Pancreas (tissue), 10 donors: ENCODE results near the gene CEACAM5. TPM values are rescaled to one million over a fixed set of nuclear protein-coding genes. Genes with fewer than 3 reads are reported as not detected.

Experiments
- ATAC-seq, 4 donors: fragments of 200-7000 bp; cut with Tn5 transposase; one replicate each; pipeline versions ENCODE4 v1.8.0 to v1.9.1; 2020; ENCODE audit warnings: mild to moderate bottlenecking in 4 of 4, moderate library complexity in 4 of 4
- DNase-seq, 6 donors: peaks; one replicate each; pipeline ENCODE4 v3.0.0-alpha.2; 2020
- FAIRE-seq: peaks from 2 replicates; lab custom pipeline; 2012; peaks lifted over from hg19 to GRCh38; lab: Jason Lieb, UNC
- H3K27ac ChIP-seq, 4 donors: fragments of 200-600 bp; sonication (generic); 1 replicate in 3 of 4; 2 replicates in 1 of 4; pipeline versions ENCODE4 v1.5.0 to v1.8.0; 2020
- H3K27me3 ChIP-seq, 4 donors: fragments of 200-600 bp; one replicate each; pipeline ENCODE4 v1.8.0; 2021
- H3K36me3 ChIP-seq, 3 donors: fragments of 200-600 bp; sonication (generic) in 1 of 3; one replicate each; pipeline versions ENCODE4 v1.5.0 to v1.8.0; 2020 to 2021
- H3K4me1 ChIP-seq, 3 donors: fragments of 200-600 bp; one replicate each; pipeline ENCODE4 v1.8.0; 2021
- H3K4me3 ChIP-seq, 4 donors: fragments of 200-600 bp; sonication (generic) in 2 of 4; one replicate each; pipeline versions ENCODE4 v1.5.0 to v1.8.0; 2020 to 2021
- H3K9me3 ChIP-seq, 4 donors: fragments of 200-600 bp; one replicate each; pipeline ENCODE4 v1.8.0; 2021
- WGBS, 2 donors: extraction: QIAGEN DNeasy Blood & Tissue Kit; methylation state at CpG; one replicate each; pipeline ENCODE4 v1.1.7; 2013; 5-methylcytosine and 5-hydroxymethylcytosine counted together
- intact Hi-C, 3 donors: fragments of 100-400 bp; cut with DNase I; formaldehyde crosslinking; loops; one replicate each; pipeline versions ENCODE4 v1.11.1 to v1.14.2; 2022
- polyA plus RNA-seq, 2 donors: library from polyadenylated mRNA; stranded (reverse); fragments of 200-250 nt; gene quantifications; one replicate each; pipeline ENCODE4 v1.2.3, GENCODE V29; 2013
- total RNA-seq, 6 donors: library from RNA; stranded (reverse); fragmentation: NEBNext Ultra II Directional in 4 of 6; extraction: Animal tissue kit (Norgen Biotek cat#: 25700) in 4 of 6; gene quantifications; one replicate each; pipeline versions ENCODE4 v1.2.1 to v1.2.4, GENCODE V29; 2021 to 2023
- TF ChIP-seq, protein P1 (sequence below), 4 donors: fragments of 200-600 bp; sonication (generic) in 3 of 4; IDR thresholded peaks; one replicate each; pipeline versions ENCODE4 v1.5.0 to v1.8.0; 2021; ENCODE audit warnings: antibody characterized with exemption in 4 of 4
- donor health status: healthy with polysubstance abuse.
- donor health status: DM: no; HTN: no; CAD: no; lungs with moderate emphysema.
- donor health status: DM: no; HTN: no; CAD: no.
- donor health status: control.
- donor health status: control.
- donor health status: Bipolar disorder and iron deficiency.
- donor health status: DM: yes; HTN: yes; CAD: no.
- donor health status: DM: no; HTN: no; CAD: no.
- donor health status: DM: no; HTN: no; CAD: no.
- donor health status: DM: yes; HTN: yes; CAD: no.

CEACAM5 gene
- total and polyA plus RNA-seq, 8 donors, result 0.02 to 5.8 (median 0.30) TPM; not detected in 3

DNA sequence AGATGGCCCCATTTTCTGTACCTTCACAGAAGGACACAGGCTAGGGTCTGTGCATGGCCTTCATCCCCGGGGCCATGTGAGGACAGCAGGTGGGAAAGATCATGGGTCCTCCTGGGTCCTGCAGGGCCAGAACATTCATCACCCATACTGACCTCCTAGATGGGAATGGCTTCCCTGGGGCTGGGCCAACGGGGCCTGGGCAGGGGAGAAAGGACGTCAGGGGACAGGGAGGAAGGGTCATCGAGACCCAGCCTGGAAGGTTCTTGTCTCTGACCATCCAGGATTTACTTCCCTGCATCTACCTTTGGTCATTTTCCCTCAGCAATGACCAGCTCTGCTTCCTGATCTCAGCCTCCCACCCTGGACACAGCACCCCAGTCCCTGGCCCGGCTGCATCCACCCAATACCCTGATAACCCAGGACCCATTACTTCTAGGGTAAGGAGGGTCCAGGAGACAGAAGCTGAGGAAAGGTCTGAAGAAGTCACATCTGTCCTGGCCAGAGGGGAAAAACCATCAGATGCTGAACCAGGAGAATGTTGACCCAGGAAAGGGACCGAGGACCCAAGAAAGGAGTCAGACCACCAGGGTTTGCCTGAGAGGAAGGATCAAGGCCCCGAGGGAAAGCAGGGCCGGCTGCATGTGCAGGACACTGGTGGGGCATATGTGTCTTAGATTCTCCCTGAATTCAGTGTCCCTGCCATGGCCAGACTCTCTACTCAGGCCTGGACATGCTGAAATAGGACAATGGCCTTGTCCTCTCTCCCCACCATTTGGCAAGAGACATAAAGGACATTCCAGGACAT, 13.4 kb upstream of the CEACAM5 start:
- Histone ChIP-seq H3K4me3 (no peak overlapping the region), H3K9me3 (no peaks in the 10 kb centered on the region), H3K27me3 (no peaks in the 10 kb centered on the region), H3K27ac (no peak overlapping the region), H3K4me1 (peaks cover 0 to 14% (median 4%) of the 10 kb centered on the region in 3 donors), H3K36me3 (no peaks in the 10 kb centered on the region)
- DNase-seq (no peak), FAIRE-seq (no peak), ATAC-seq (no peak)
- 55 to 83% methylated on average over 8 of the region's 8 CpGs for WGBS, 2 donors
- intact Hi-C loops, result no loop called here
- TF ChIP-seq, protein P1, sequence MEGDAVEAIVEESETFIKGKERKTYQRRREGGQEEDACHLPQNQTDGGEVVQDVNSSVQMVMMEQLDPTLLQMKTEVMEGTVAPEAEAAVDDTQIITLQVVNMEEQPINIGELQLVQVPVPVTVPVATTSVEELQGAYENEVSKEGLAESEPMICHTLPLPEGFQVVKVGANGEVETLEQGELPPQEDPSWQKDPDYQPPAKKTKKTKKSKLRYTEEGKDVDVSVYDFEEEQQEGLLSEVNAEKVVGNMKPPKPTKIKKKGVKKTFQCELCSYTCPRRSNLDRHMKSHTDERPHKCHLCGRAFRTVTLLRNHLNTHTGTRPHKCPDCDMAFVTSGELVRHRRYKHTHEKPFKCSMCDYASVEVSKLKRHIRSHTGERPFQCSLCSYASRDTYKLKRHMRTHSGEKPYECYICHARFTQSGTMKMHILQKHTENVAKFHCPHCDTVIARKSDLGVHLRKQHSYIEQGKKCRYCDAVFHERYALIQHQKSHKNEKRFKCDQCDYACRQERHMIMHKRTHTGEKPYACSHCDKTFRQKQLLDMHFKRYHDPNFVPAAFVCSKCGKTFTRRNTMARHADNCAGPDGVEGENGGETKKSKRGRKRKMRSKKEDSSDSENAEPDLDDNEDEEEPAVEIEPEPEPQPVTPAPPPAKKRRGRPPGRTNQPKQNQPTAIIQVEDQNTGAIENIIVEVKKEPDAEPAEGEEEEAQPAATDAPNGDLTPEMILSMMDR (IDR thresholded peaks at IDR 0.05), result no peak

DNA sequence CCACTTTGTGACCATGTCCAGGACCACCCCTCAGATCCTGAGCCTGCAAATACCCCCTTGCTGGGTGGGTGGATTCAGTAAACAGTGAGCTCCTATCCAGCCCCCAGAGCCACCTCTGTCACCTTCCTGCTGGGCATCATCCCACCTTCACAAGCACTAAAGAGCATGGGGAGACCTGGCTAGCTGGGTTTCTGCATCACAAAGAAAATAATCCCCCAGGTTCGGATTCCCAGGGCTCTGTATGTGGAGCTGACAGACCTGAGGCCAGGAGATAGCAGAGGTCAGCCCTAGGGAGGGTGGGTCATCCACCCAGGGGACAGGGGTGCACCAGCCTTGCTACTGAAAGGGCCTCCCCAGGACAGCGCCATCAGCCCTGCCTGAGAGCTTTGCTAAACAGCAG, 12.7 kb upstream of the CEACAM5 start:
- no peak for DNase-seq
- H3K36me3 ChIP-seq, result no peaks in the 10 kb centered on the region
- H3K4me3 ChIP-seq, result no peak overlapping the region
- intact Hi-C loops, result no loop called here
- H3K9me3 ChIP-seq, result no peaks in the 10 kb centered on the region
- H3K27ac ChIP-seq, result no peak overlapping the region
- no peak for ATAC-seq
- peaks cover 0 to 14% (median 4%) of the 10 kb centered on the region in 3 donors for H3K4me1 ChIP-seq
- no peak for FAIRE-seq
- no peaks in the 10 kb centered on the region for H3K27me3 ChIP-seq
- TF ChIP-seq, protein P1 (IDR thresholded peaks at IDR 0.05), result no peak
- WGBS, 2 donors, result 73 to 81% methylated on average over 2 of the region's 2 CpGs

DNA sequence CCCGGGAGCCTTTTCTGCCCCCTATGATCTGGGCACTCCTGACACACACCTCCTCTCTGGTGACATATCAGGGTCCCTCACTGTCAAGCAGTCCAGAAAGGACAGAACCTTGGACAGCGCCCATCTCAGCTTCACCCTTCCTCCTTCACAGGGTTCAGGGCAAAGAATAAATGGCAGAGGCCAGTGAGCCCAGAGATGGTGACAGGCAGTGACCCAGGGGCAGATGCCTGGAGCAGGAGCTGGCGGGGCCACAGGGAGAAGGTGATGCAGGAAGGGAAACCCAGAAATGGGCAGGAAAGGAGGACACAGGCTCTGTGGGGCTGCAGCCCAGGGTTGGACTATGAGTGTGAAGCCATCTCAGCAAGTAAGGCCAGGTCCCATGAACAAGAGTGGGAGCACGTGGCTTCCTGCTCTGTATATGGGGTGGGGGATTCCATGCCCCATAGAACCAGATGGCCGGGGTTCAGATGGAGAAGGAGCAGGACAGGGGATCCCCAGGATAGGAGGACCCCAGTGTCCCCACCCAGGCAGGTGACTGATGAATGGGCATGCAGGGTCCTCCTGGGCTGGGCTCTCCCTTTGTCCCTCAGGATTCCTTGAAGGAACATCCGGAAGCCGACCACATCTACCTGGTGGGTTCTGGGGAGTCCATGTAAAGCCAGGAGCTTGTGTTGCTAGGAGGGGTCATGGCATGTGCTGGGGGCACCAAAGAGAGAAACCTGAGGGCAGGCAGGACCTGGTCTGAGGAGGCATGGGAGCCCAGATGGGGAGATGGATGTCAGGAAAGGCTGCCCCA, 11.8 kb upstream of the CEACAM5 start:
- Histone ChIP-seq H3K27ac (no peak overlapping the region), H3K4me3 (no peak overlapping the region), H3K4me1 (peaks cover 0 to 14% (median 4%) of the 10 kb centered on the region in 3 donors), H3K36me3 (no peaks in the 10 kb centered on the region), H3K9me3 (no peaks in the 10 kb centered on the region), H3K27me3 (no peaks in the 10 kb centered on the region)
- TF ChIP-seq, protein P1 (IDR thresholded peaks at IDR 0.05), result no peak
- peak in 1 of 6 donors; percentile 27 for DNase-seq
- 58 to 66% methylated on average over 7 of the region's 7 CpGs for WGBS, 2 donors
- intact Hi-C loops, result no loop called here
- FAIRE-seq, result no peak
- peak in 1 of 4 donors; percentile 22 for ATAC-seq

DNA sequence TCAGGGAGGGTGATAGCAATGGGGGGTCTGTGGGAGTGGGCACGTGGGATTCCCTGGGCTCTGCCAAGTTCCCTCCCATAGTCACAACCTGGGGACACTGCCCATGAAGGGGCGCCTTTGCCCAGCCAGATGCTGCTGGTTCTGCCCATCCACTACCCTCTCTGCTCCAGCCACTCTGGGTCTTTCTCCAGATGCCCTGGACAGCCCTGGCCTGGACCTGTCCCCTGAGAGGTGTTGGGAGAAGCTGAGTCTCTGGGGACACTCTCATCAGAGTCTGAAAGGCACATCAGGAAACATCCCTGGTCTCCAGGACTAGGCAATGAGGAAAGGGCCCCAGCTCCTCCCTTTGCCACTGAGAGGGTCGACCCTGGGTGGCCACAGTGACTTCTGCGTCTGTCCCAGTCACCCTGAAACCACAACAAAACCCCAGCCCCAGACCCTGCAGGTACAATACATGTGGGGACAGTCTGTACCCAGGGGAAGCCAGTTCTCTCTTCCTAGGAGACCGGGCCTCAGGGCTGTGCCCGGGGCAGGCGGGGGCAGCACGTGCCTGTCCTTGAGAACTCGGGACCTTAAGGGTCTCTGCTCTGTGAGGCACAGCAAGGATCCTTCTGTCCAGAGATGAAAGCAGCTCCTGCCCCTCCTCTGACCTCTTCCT, 11.1 kb upstream of the CEACAM5 start:
- Histone ChIP-seq H3K27ac (no peak overlapping the region), H3K9me3 (no peaks in the 10 kb centered on the region), H3K4me1 (peaks cover 0 to 14% (median 4%) of the 10 kb centered on the region in 3 donors), H3K36me3 (no peaks in the 10 kb centered on the region), H3K27me3 (no peaks in the 10 kb centered on the region), H3K4me3 (no peak overlapping the region)
- intact Hi-C loops, result no loop called here
- DNase-seq (no peak), FAIRE-seq (no peak), ATAC-seq (no peak)
- TF ChIP-seq, protein P1 (IDR thresholded peaks at IDR 0.05), result no peak
- WGBS, 2 donors, result 53 to 78% methylated on average over 8 to 9 of the region's 9 CpGs
